ENCODE data around the gene ADAMTS3. TPM values are rescaled to one million over a fixed set of nuclear protein-coding genes. Genes with fewer than 3 reads are reported as not detected.

The ADAMTS3 gene
- total and polyA plus RNA-seq, 8 donors = 0.08 to 0.47 (median 0.15) TPM

- TF ChIP-seq CTCF (IDR thresholded peaks at IDR 0.05) = no peak
Measured at GRCh38 chr4:72405417-72405816, 163.6 kb downstream of the ADAMTS3 start.

GRCh38 chr4:72397314-72397713, 171.7 kb downstream of the ADAMTS3 start:
- Histone ChIP-seq H3K27ac (no peak overlapping the region), H3K36me3 (no peaks in the 10 kb centered on the region), H3K4me3 (no peak overlapping the region), H3K9me3 (no peaks in the 10 kb centered on the region), H3K4me1 (no peaks in the 10 kb centered on the region), H3K27me3 (no peaks in the 10 kb centered on the region)
- no peak for DNase-seq
- intact Hi-C loops (cut with DNase I) = no loop called here
- WGBS, 2 donors = 51 to 69% methylated on average over 7 of the region's 7 CpGs
- no peak for TF ChIP-seq CTCF (IDR thresholded peaks at IDR 0.05)
- no peak for ATAC-seq
- no peak for FAIRE-seq

More at GRCh38 chr4:72405417-72405816, 163.6 kb downstream of the ADAMTS3 start:
- FAIRE-seq (no peak), ATAC-seq (no peak), DNase-seq (no peak)
- intact Hi-C loops (cut with DNase I) = no loop called here
- Histone ChIP-seq H3K36me3 (no peaks in the 10 kb centered on the region), H3K4me1 (no peaks in the 10 kb centered on the region), H3K9me3 (no peaks in the 10 kb centered on the region), H3K4me3 (no peak overlapping the region), H3K27me3 (no peaks in the 10 kb centered on the region), H3K27ac (no peak overlapping the region)

GRCh38 chr4:72394012-72394663, 174.9 kb downstream of the ADAMTS3 start:
- Histone ChIP-seq H3K4me1 (no peaks in the 10 kb centered on the region), H3K36me3 (no peaks in the 10 kb centered on the region), H3K4me3 (no peak overlapping the region), H3K27ac (no peak overlapping the region), H3K27me3 (no peaks in the 10 kb centered on the region), H3K9me3 (no peaks in the 10 kb centered on the region)
- intact Hi-C loops (cut with DNase I) = no loop called here
- no peak for DNase-seq
- no peak for ATAC-seq
- no peak for FAIRE-seq
- no peak for TF ChIP-seq CTCF (IDR thresholded peaks at IDR 0.05)
- WGBS, 2 donors = 82 to 93% methylated on average over 3 of the region's 3 CpGs

GRCh38 chr4:72391281-72391680, 177.7 kb downstream of the ADAMTS3 start:
- no peak for ATAC-seq
- 91 to 94% methylated on average over 2 of the region's 2 CpGs for WGBS, 2 donors
- Histone ChIP-seq H3K36me3 (no peaks in the 10 kb centered on the region), H3K4me3 (no peak overlapping the region), H3K4me1 (no peaks in the 10 kb centered on the region), H3K27ac (no peak overlapping the region), H3K27me3 (no peaks in the 10 kb centered on the region), H3K9me3 (no peaks in the 10 kb centered on the region)
- no peak for FAIRE-seq
- no peak for TF ChIP-seq CTCF (IDR thresholded peaks at IDR 0.05)
- DNase-seq = no peak
- intact Hi-C loops (cut with DNase I) = no loop called here

- H3K36me3 ChIP-seq = no peaks in the 10 kb centered on the region
- no peak overlapping the region for H3K27ac ChIP-seq
- ATAC-seq = no peak
- WGBS, 2 donors = 83 to 94% methylated on average over 1 of the region's 1 CpG
- H3K4me1 ChIP-seq = no peaks in the 10 kb centered on the region
- no peaks in the 10 kb centered on the region for H3K9me3 ChIP-seq
- no peak overlapping the region for H3K4me3 ChIP-seq
- no peak for TF ChIP-seq CTCF (IDR thresholded peaks at IDR 0.05)
- intact Hi-C loops (cut with DNase I) = no loop called here
- no peak for DNase-seq
- FAIRE-seq = no peak
- no peaks in the 10 kb centered on the region for H3K27me3 ChIP-seq
Measured at GRCh38 chr4:72390409-72390808, 178.6 kb downstream of the ADAMTS3 start.
